DOHH2 (cell line): ENCODE data around the gene TAPBPL.

Experiments
- CTCF ChIP-seq: fragments of 200-600 bp; sonication (generic); IDR thresholded peaks from one replicate; pipeline ENCODE4 v1.5.1; 2014; ENCODE audit warnings: antibody characterized with exemption, mild to moderate bottlenecking, low read depth, low read length; ENCODE audit not compliant: poor library complexity, severe bottlenecking
- EZH2phosphoT487 ChIP-seq: fragments of 200-600 bp; sonication (generic); IDR thresholded peaks from 2 replicates; pipeline ENCODE4 v1.6.1; 2017; ENCODE audit warnings: borderline replicate concordance, mild to moderate bottlenecking, antibody characterized with exemption, low read length, moderate library complexity, mixed read lengths

GRCh38 chr12:6508087-6508486 is 56.2 kb downstream of the TAPBPL start:
- TF ChIP-seq CTCF: no peak
- no peak for TF ChIP-seq EZH2phosphoT487
